GM18499 (cell line): ENCODE data around the gene UHMK1.
"Not testable (repeated sequence)": the region's sequence is repeated elsewhere in the genome, so short reads cannot be mapped to it uniquely, and the experiment has no call there.

ENCODE experiments used
- ATAC-seq: cut with Tn5 transposase; IDR thresholded peaks from one replicate; pipeline ENCODE4 v1.9.1; 2021; ENCODE audit warnings: moderate number of reproducible peaks; ENCODE audit not compliant: insufficient read depth, unreplicated experiment

UHMK1 gene

GRCh38 chr1:162497723-162498495, at the start of gene UHMK1:
Gene UHMK1, plus strand, starts transcription at chr1:162497818. Its CDS starts 183 bp downstream, at chr1:162498001.
- ATAC-seq = peak; percentile 83

GRCh38 chr1:162454361-162454760, 43.3 kb upstream of the UHMK1 start:
- not testable (repeated sequence) for ATAC-seq

GRCh38 chr1:162456323-162456722, 41.3 kb upstream of the UHMK1 start:
- no peak for ATAC-seq

GRCh38 chr1:162458236-162458635, 39.4 kb upstream of the UHMK1 start:
- ATAC-seq = no peak

- ATAC-seq = not testable (repeated sequence)
These were observed 35.2 kb upstream of the UHMK1 start for GRCh38 chr1:162462425-162462824.

- ATAC-seq = no peak
These were observed 34.6 kb upstream of the UHMK1 start for GRCh38 chr1:162463021-162463420.

- no peak for ATAC-seq
These were observed 30.8 kb upstream of the UHMK1 start for GRCh38 chr1:162466797-162467196.

- no peak for ATAC-seq
These were observed 27.4 kb upstream of the UHMK1 start for GRCh38 chr1:162470216-162470615.

- ATAC-seq = no peak
These were observed 26.2 kb upstream of the UHMK1 start for GRCh38 chr1:162471290-162471853.

- no peak for ATAC-seq
These were observed 22.5 kb upstream of the UHMK1 start for GRCh38 chr1:162475089-162475488.

GRCh38 chr1:162475539-162476185, 22.0 kb upstream of the UHMK1 start:
- ATAC-seq = no peak

GRCh38 chr1:162476620-162477019, 21.0 kb upstream of the UHMK1 start:
- ATAC-seq = no peak

- no peak for ATAC-seq
These were observed 12.4 kb upstream of the UHMK1 start for GRCh38 chr1:162485236-162485635.

- ATAC-seq = no peak
These were observed 10.4 kb upstream of the UHMK1 start for GRCh38 chr1:162487241-162487640.

- ATAC-seq = no peak
These were observed 9.4 kb upstream of the UHMK1 start for GRCh38 chr1:162488219-162488618.

GRCh38 chr1:162495531-162496233, 1.9 kb upstream of the UHMK1 start:
- ATAC-seq = not testable (repeated sequence)

- ATAC-seq = no peak
These were observed 405 bp upstream of the UHMK1 start for GRCh38 chr1:162497104-162497722.

GRCh38 chr1:162498496-162498810, 835 bp downstream of the UHMK1 start:
- ATAC-seq = no peak

GRCh38 chr1:162500805-162501204, 3.2 kb downstream of the UHMK1 start:
- ATAC-seq = no peak

GRCh38 chr1:162502077-162502476, 4.5 kb downstream of the UHMK1 start:
- ATAC-seq = no peak

GRCh38 chr1:162502928-162503327, 5.3 kb downstream of the UHMK1 start:
- no peak for ATAC-seq
